SK-N-MC (cell line): Measurements from ENCODE around the gene VSTM4.

ENCODE experiments used
- EZH2 ChIP-seq: fragments of 200-600 bp; sonication (generic); IDR thresholded peaks from one replicate; pipeline ENCODE4 v1.6.1; 2017; ENCODE audit warnings: antibody characterized with exemption
- POLR2AphosphoS5 ChIP-seq: IDR thresholded peaks from 2 replicates; pipeline ENCODE4 v1.6.1; 2012; ENCODE audit warnings: mild to moderate bottlenecking, low read depth, low read length, borderline replicate concordance

DNA sequence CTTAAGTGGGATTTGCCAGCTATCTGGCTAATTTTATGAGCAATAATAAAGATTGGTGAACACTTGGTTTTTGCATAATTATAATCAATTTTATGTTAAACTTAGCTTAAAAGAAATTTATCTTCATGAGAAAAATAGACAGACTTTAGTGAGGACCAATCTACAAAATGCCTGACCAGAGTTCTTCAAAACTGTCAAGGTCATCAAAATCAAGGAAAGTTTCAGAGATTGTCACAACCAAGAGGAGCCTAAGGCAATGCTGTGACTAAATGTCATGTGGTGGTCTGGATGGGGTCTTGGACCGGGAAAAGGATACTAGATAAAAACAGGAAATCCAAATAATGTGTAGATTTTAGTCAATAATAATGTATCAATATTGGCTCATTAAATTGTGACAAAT is 36.2 kb upstream of the VSTM4 start:
- no peak for TF ChIP-seq POLR2AphosphoS5
- no peak for TF ChIP-seq EZH2
